Skeletal muscle cell (primary cell): ENCODE measurements around the gene MED10.
A peak's percentile ranks its signal among the peaks of the same experiment; 100 is the strongest.
"Not testable (repeated sequence)": the region's sequence is repeated elsewhere in the genome, so short reads cannot be mapped to it uniquely, and the experiment has no call there.

Experiments
- DNase-seq: peaks from one replicate; pipeline ENCODE4 v3.0.0-alpha.2; 2010; ENCODE audit warnings: low read depth
- H3K4me3 ChIP-seq: 2 replicates; pipeline ENCODE4 v1.5.1; 2011; ENCODE audit warnings: low read depth, mild to moderate bottlenecking, control low read depth, low read length, moderate library complexity

Gene MED10

DNA sequence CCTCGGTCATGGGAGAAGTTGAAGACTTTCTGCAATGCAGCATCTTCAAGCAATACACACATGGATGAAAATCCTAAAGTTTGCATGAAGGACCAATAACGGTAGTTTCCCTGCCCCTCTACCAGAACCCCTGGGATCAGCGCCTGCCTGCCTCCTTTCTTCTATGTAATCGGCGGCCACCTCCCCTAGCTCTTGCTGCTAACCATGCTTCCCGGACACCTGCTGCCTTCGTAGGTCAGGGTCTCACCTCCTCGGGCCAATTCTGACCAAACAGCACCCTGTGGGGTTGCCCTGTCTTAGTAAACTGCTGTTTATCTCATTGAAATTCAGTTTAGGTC lies 388 bp upstream of the MED10 start:
- DNase-seq = no peak
- H3K4me3 ChIP-seq = peak overlapping the region; percentile 94

DNA sequence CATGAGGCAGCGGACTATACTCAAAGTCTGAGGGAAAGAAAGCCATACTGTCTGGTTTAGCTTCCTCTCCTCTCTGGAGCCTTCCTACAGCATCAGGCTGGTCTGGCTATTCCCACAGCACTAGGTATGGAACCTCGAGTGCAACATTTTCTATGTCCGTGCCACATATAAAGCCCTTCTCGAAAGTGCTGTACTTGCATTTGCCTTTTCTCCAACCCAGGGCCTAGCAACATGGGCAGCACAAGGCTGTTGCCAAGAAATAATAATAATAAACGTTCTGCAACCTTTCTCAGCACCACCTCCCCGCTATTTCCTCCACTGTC lies 804 bp downstream of the MED10 start:
- DNase-seq = no peak
- peak overlapping the region; percentile 94 for H3K4me3 ChIP-seq

DNA sequence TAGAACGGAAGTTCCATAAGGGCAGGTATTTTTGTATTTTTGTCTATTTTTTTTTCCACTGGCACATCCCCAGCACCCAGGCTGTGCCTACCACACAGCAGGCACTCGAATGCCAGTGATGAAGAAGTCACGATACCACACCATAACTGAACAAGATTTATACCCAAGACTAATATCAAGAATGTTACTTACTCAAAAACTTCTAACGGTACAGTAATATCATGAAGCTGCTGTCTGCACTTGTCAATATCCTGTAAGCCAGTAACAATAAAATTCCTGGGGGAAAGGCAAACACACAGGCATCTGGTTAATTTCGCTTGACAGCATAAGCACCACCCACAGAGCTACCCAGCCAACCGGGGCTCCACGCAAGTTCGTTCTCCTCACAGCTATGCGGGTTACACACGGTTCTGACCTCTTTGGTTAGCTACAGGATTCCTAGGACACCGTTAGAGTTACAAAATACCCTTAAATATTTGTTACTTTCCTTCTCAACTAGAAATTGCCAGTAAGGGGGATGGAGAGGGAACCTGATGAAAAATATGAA lies 1.3 kb downstream of the MED10 start:
- H3K4me3 ChIP-seq = peak overlapping the region; percentile 94
- no peak for DNase-seq

DNA sequence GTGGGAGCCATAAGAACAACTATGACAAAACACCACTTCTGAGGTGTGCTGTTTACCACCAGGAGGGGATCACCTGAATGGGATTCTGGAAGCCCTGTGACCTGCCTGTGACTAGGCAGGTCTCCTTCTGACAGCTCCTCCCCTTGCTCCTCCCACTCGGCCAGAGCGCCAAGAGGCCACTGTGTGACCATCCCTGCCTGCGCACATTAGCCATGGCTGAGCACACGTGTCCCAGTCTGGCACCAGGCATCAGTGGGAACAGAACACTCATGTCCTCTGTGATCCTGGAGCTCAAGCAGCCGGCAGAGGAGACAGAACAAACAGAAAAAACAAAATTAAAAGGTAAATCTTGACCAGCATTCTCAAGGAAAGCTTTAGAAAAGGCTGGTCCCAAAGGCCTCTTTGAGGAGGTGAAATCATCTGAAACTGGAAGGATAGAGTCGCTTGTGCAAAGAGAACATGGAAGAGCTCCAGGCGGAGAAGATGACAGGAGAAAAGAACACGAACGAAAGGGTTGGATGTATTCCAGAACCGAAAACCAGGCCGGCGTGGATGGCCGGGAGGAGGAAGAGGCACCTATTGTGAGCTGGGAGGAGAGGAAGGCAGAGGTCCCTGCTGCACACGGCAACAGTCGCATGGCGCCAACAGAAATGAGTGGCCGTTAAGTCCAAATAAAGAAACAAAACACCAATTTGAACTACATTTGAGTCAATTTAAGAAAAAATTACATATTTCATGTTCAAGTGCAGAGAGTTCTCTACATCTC lies 5.1 kb downstream of the MED10 start:
- no peak overlapping the region for H3K4me3 ChIP-seq
- no peak for DNase-seq

DNA sequence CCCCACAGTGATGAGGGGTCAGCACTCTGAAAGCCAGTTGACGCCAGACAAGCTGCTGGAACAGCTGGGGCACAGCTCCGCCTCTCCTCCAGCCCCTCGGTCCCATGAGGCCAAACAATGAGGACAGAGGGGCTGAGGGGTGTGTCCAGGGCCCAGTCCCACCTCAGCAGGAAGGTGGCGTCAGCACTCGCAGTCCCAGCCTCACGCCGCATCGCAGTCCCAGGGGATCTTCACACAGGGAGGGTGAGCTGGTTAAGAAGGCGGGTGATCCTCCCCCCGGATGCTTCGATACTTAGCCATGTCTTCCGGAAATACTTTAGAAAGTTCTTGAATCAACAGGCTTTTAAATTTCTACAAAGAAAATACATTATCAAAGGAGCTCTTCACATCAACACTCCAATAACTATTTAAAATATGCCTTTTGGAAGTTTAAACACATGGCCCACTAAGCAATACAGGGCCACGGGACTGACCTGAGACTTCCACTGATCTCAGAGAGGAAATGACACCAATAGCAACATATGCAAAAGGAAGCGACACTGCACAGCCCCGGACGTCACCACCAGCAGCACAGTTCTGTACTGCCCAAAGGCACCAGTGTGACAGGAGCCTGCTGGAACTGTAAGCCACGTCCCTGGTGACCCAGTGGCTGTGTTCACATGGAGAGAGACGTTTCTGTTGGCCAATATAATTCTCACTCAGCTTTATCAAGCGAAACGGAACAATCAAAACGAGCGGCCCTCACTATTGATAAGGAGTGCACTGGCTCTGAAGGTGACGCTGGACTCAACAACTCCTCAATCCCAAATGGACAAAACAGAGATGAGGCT lies 5.9 kb downstream of the MED10 start:
- DNase-seq = no peak
- no peak overlapping the region for H3K4me3 ChIP-seq

DNA sequence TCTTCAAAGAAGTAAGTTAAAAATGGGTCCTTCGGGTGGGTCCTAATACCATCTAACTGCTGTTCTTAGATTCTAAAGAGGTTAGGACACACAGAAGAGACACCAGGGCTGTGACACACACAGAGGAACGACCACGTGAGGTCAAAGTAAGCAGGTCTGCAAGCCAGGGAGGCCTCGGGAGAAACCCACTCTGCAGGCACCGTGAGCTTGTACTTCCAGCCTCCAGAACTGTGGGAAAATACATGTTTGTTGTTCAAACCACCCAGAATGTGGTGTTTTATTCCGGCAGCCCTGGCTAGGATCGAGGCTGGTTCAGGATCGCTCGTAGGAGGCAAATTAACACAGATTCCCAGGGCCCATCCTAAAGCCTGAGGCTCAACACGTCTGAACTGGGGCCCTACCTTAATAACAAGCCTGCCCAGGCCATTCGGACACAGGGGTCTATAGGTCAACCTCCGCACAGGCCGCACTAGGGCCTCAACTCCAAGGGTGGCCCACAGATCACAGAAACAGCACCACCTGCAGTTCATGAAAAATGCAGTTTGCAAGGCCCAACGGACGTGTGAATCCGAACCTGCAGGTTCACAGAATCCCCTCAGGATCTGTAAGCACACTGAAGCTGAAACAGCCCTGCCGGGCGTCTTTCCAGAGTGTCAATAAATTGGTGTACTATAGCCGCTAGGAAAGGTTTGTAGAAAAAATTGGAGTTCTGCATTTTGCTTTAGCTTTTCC lies 7.1 kb downstream of the MED10 start:
- no peak for DNase-seq
- no peak overlapping the region for H3K4me3 ChIP-seq

DNA sequence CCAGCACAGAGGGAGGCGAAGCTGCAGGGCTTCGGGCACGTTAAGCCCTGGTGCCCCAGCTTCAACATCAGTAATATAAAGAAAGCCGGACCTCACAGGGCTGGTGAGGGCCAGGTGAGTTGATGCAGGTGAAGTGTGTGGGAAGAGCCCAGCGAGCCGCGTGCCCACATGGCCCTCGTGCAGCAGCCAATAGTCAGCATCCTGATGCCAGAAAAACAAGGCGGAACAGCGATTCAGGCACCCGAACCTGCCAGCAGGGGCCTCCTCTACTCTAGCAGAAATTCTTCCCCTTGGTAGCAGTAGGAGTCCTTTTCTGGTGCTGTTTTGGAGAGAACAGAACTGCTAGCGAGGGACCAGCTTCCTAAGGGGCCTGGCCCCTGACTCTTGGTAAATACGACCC lies 7.8 kb downstream of the MED10 start:
- no peak overlapping the region for H3K4me3 ChIP-seq
- DNase-seq = no peak

DNA sequence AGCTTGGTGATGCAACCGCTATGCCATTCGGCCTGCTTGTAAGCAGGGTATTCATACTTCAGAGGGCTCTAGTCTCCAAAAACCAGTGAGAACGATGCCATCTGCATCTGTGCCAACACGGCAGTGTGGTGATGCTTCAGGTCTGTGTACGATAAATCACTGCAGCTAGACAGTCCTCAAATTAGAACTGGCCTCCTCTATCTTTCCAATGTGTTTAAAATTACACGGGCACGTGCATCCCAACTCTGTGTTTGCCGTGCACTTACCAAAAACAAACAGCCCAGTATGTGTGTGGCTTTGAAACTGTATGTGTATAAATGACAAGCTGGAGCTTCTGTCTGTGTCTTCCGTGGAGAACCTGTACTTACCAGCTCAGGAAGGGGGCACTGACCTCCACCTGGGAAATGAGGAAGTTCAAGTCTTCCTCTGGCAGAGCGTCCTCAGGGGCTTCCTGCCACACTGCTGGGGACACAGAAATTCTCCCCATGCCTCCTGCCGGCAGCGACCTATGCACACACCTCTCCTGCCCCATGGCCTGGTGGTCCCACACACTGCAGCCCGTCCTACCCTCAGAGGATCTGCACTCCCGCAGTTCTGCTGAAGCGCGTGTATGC lies 12.3 kb downstream of the MED10 start:
- H3K4me3 ChIP-seq = no peak overlapping the region
- DNase-seq = no peak

DNA sequence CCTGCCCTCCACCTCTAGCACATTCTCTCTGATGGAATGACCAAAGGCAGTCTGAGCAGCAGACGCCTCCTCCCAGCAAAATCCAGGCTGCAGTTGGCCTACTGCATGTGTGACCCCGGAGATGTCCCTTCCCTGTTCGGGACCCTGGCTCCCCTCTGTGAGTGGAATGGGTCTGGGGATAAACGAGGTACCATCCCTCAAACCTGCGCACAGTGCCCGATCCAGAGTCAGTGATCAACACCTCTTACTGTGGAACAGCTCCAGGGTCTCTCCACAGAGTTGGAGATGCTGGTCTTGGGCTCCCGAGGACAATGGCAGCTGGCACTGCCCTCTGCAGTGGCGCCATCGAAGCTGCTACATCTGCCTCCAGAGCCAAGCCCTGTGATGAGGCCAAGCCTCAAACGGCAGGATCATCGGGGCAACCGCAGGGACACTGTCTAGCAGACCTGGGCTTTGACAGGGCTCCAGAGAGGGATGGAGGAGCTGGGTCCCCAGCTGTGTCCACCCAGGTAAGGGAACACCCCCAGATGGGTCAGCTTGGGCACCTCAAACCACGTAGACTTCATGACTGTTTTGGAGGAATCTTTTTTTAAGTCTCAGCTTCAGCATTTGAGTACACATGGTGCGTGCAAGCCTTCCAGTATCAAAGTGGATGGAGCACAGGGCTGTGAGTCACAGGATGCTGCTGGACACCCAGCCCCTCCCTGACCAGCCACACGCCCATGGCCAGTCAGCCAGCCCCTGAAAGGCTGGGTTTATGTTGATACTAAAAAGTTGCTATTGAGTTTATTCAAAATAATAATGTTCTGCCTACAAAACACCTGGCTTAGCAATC lies 13.0 kb downstream of the MED10 start:
- no peak for DNase-seq
- H3K4me3 ChIP-seq = no peak overlapping the region

DNA sequence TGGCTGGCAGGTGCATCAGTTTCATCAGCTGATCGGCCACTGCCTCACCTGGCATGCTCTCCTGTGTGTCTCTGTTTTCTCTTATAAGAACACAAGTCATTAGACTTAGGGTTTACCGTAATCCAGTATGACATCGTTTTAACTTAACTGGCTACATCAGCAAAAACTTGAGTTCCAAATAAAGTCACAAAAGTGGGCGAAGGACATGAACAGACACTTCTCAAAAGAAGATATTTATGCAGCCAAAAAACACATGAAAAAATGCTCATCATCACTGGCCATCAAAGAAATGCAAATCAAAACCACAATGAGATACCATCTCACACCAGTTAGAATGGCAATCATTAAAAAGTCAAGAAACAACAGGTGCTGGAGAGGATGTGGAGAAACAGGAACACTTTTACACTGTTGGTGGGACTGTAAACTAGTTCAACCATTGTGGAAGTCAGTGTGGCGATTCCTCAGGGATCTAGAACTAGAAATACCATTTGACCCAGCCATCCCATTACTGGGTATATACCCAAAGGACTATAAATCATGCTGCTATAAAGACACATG lies 14.8 kb downstream of the MED10 start:
- H3K4me3 ChIP-seq, DNase-seq: not testable (repeated sequence)

DNA sequence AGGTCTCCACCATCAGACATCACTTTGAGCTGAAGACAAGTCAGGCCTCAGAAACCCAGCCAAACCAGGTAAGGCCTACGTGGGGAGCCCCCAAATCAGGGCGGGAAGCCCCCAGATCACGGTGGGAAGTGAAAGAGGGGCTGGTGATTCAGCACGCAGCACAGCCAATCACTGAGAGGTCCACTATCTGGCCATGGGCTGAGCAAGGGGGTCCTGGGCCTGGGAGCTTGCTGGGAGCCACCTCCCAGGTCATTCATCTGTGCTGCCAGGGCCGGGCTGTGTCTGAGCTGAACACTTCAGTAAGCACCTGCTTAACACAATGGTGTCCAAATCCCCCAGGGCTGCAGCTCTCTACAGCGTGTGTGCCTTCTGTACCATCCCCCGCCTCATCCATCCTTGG lies 15.5 kb downstream of the MED10 start:
- DNase-seq = no peak
- no peak overlapping the region for H3K4me3 ChIP-seq

DNA sequence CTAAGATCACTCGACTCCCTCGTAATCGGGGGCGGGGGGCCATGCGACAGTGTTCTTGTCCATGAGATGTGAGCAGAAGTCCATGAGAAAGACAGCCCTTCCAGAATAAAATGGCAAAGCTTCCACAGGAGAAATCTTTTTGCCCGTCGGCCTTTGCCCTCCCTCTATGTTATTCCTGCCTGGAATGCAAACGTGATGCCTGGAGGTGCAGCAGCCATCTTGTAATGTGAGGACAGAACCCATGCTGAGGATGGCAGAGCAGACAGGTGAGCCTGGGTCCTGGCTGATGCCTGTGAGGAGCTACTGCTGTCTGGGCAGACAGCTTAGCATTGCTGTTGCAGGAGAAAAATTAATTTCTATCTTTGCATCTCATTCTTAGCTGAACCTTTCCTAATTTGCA lies 17.2 kb downstream of the MED10 start:
- no peak overlapping the region for H3K4me3 ChIP-seq
- no peak for DNase-seq

DNA sequence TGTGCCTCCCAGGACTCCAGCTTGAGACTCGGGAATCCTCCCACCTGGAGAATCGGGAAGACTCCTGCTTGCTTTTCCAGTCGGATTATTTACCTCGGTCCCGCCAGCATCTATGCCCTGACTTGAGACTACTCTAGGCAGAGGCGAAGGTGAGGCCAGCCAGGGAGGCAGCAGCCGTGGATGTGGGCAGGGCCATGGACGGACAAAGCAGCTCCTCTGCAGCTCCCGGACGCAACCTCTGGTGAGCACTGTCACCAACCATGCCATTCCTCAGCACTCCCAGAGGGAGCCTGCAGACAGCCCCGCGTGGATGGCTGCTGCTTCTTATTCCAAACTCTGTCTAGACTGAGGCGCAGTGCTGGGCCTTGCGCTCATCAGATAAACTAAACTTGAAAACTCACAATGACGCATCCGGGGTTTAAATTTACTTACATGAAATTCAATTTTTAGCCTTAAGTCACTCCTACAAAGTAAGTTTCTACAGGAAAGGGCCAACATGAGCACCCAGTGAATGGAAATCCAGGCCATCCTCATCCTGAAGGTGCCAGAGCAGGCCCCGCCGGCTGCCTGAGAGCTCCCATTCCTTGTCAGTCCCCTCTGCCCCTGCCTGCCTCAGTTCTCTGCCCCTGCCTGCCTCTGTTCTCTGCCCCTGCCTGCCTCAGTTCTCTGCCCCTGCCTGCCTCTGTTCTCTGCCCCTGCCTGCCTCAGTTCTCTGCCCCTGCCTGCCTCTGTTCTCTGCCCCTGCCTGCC lies 17.8 kb downstream of the MED10 start:
- no peak for DNase-seq
- H3K4me3 ChIP-seq = no peak overlapping the region

DNA sequence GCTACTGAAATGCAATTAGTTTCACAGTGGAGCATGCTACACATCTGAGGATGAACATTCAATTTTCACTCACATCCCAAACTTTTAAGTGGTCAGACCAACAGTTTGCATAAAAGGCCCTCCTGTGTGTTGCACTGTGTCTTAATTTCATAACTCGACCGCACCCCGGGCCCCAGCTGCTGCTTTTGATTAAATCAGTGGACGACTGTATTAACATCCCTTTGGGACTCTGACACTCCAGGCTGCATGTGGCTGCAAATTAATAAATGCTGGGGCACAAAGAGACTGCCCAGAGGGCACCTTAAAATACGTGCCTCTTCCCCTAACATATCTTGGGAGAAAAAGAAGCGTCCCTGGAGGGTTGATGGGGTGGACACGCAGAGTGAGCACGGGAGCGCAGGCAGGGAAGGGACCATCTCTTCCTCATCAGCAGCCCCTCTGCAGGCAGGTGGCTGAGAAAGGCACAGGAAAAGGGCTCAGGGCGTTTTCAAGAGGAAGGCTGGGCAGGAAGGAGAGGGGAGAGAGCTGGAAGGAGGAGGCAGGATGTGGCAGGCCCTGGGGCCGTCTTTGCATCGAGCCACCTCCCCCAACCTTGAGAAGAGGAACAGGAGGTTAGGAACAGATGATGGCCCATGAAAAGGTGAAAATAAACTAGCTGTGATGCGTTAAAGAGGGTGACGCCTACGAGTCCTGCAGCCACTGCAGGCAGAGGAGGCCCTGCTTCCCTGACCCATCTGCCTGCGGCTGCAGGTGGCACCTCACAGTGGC lies 18.6 kb downstream of the MED10 start:
- DNase-seq = no peak

DNA sequence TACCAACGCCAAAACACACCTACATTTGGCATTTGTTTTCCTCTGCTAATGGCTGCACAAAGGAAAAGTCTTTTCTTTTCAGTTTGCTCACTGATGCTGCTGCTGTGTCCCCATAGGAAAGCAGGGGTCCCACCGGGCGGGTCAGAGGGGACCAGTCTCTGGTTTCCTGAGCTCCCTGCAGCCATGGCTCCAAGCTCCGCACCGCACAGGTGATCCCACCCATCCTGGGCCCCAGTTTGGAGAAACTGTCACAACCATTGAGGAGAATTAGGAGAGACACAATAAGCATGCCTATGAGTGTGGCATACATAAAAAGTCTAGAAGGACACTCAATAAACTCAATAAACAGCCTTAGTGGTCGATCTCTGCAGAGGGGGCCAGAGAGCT lies 19.9 kb downstream of the MED10 start:
- DNase-seq = no peak
- H3K4me3 ChIP-seq = no peak overlapping the region

More for the DNA sequence above, 18.6 kb downstream of the MED10 start:
- H3K4me3 ChIP-seq = no peak overlapping the region

DNA sequence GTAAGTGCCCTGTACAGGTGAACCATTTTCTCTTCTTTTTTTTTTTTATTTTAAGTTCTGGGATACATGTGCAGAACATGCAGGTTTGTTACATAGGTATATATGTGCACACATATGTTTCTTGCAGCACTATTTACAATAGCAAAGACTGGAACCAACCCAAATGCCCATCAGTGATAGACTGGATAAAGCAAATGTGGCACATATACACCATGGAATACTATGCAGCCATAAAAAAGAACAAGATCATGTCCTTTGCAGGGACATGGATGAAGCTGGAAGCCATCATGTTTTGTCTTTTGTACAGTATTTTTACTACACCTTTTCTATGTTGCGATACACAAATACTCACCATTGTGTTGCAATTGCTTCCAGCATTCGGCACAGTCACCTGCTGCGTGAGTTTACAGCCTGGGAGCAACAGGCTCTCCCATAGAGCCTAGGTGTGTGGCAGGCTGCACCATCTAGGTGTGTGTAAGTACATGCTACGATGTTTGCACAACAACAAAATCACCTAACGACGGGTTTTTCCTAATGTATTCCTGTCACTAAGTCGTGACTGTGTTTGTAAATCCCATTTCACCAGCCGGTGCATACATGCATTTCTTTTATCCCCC lies 20.4 kb downstream of the MED10 start:
- DNase-seq, H3K4me3 ChIP-seq: not testable (repeated sequence)

DNA sequence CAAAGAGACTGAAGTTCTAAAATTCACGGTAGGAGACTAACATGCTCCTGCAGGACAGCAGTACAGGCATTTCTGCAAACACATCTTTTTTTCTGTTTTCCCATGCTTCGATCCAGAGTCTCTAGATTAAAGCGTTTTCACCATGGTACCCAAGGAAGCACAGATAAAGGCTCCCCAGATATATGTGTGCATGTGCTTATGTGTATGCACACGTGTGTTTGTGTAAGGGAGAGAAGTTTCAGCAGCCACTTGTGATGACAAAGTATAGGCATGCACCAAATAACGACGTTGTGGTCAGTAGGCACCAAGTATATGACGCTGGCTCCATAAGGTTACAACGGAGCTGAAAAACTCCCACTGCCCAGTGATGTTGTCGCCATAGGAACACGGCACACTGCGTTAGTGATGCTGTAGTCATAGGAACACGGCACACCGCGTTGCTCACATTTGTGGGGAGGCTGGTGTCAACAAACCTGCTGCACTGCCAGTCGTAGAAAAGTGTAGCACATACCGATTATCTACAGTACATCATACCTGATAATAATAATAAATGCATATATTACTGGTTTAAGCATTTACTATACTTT lies 21.7 kb downstream of the MED10 start:
- DNase-seq = no peak
- H3K4me3 ChIP-seq = no peak overlapping the region
